Brain microvascular endothelial cell (primary cell): ENCODE measurements around the gene SVIP.

Experiments used
- DNase-seq: peaks from one replicate; pipeline ENCODE4 v3.0.0-alpha.2; 2020
- H3K27ac ChIP-seq: fragments of 250-450 bp; sonication (Bioruptor Pico); 2 replicates; pipeline ENCODE4 v1.5.1; 2020; ENCODE audit warnings: mild to moderate bottlenecking, moderate library complexity
- H3K27me3 ChIP-seq: fragments of 250-450 bp; sonication (Bioruptor Pico); replicated peaks from 2 replicates; pipeline ENCODE4 v1.5.1; 2020; ENCODE audit warnings: mild to moderate bottlenecking
- H3K36me3 ChIP-seq: fragments of 250-450 bp; sonication (Bioruptor Pico); replicated peaks from 2 replicates; pipeline ENCODE4 v1.5.1; 2020; ENCODE audit warnings: mild to moderate bottlenecking
- H3K4me3 ChIP-seq: 2 replicates; pipeline ENCODE4 v1.5.1; 2011; ENCODE audit warnings: low read depth, mild to moderate bottlenecking, control low read depth, low read length, moderate library complexity
- CTCF ChIP-seq: IDR thresholded peaks from 2 replicates; pipeline ENCODE4 v1.5.1; 2011; ENCODE audit warnings: low read depth, mild to moderate bottlenecking, moderate library complexity, low read length, control low read depth, inconsistent platforms; ENCODE audit errors: missing control alignments
- in situ Hi-C: cut with HindIII; loops from 2 replicates; pipeline ENCODE4 v1.10.0; 2017; ENCODE audit warnings: low sequenced_read_pairs, low pct_ligation_motif_present

Gene SVIP

GRCh38 chr11:22828373-22828772 lies 1.2 kb downstream of the SVIP start:
- H3K36me3 ChIP-seq = peaks cover 2% of the 10 kb centered on the region
- DNase-seq = no peak
- peak overlapping the region; percentile 93 for H3K4me3 ChIP-seq
- no peak overlapping the region for H3K27ac ChIP-seq
- in situ Hi-C loops = no loop called here
- H3K27me3 ChIP-seq = no peaks in the 10 kb centered on the region
- TF ChIP-seq CTCF = no peak

GRCh38 chr11:22822203-22822602 lies 7.4 kb downstream of the SVIP start:
- DNase-seq = no peak
- no peak for TF ChIP-seq CTCF
- in situ Hi-C loops = no loop called here
- H3K4me3 ChIP-seq = no peak overlapping the region
- peaks cover 4% of the 10 kb centered on the region for H3K36me3 ChIP-seq
- no peak overlapping the region for H3K27ac ChIP-seq
- no peaks in the 10 kb centered on the region for H3K27me3 ChIP-seq

GRCh38 chr11:22809893-22810292 lies 19.7 kb downstream of the SVIP start:
- no peak for DNase-seq
- H3K27me3 ChIP-seq = no peaks in the 10 kb centered on the region
- H3K36me3 ChIP-seq = no peaks in the 10 kb centered on the region
- TF ChIP-seq CTCF = no peak
- H3K4me3 ChIP-seq = no peak overlapping the region
- H3K27ac ChIP-seq = no peak overlapping the region
- in situ Hi-C loops = no loop called here

GRCh38 chr11:22808571-22809197 lies 20.9 kb downstream of the SVIP start:
- Histone ChIP-seq H3K27ac (no peak overlapping the region), H3K27me3 (no peaks in the 10 kb centered on the region), H3K36me3 (no peaks in the 10 kb centered on the region), H3K4me3 (no peak overlapping the region)
- TF ChIP-seq CTCF = no peak
- in situ Hi-C loops = no loop called here
- DNase-seq = no peak

- no peak for DNase-seq
- in situ Hi-C loops = no loop called here
- Histone ChIP-seq H3K27ac (no peak overlapping the region), H3K36me3 (no peaks in the 10 kb centered on the region), H3K4me3 (no peak overlapping the region), H3K27me3 (no peaks in the 10 kb centered on the region)
- no peak for TF ChIP-seq CTCF
Observed at GRCh38 chr11:22807855-22808570, 21.6 kb downstream of the SVIP start.
